ENCODE measurements around the gene PLXNA4. TPM values are rescaled to one million over a fixed set of nuclear protein-coding genes. Genes with fewer than 3 reads are reported as not detected.

Gene PLXNA4
- total RNA-seq, 1 experiment from 2014 or later, result 0.10 TPM

DNA sequence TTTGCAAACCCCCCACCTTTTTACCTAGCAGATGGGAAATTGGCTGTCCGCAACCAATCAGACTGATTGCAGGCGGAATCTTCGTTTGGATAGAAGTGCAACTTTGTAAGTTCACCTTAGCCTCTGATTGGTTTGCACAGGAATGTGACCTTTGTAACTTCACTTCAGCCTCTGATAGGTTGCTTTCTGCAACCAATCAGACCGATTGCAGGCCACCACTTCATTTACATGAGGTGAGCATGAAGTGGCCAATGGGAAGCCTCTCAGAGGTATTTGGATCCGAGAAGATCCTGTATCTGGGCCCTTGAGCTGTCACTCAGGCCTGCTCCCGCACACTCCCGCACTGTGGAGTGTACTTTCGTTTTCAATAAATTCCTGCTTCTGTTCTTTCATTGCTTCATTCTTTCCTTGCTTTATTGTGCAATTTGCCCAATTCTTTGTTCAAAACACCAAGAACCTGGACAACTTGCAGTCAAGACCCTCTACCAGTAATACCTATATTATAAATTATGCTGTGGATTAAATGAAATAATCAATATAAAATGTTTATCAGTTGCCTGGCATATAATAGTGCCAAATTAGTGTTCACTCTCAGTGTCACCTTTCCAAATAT lies 491.4 kb downstream of the PLXNA4 start:
- ChIA-PET CTCF (no interaction called here), POLR2A (no interaction called here)
- in situ Hi-C loops (cut with HindIII; ENCODE audit: low pct_unique_long_range_greater_than_20kb, low sequenced_read_pairs) (no loop called here), intact Hi-C loops (cut with micrococcal nuclease; ENCODE audit: unreplicated experiment) (no loop called here)
- H3K27me3 ChIP-seq (ENCODE audit: control insufficient read depth, insufficient read depth, low read length), result no peaks in the 10 kb centered on the region; the same call in 1 of the 2 replicates
- TF ChIP-seq TCF7L2 (IDR thresholded peaks at IDR 0.05; ENCODE audit: low read depth, low read length), result no peak
- TF ChIP-seq POLR2AphosphoS5 (IDR thresholded peaks at IDR 0.05; ENCODE audit: low read depth, low read length), result no peak
- TF ChIP-seq REST (IDR thresholded peaks at IDR 0.05; ENCODE audit: insufficient read depth in 1 of 2, low read depth in 2 of 2, low read length in 1 of 2), result no peak
- no peak for TF ChIP-seq SIN3A (IDR thresholded peaks at IDR 0.05; ENCODE audit: borderline replicate concordance, insufficient read depth, low read depth, low read length)
- TF ChIP-seq, protein P1, sequence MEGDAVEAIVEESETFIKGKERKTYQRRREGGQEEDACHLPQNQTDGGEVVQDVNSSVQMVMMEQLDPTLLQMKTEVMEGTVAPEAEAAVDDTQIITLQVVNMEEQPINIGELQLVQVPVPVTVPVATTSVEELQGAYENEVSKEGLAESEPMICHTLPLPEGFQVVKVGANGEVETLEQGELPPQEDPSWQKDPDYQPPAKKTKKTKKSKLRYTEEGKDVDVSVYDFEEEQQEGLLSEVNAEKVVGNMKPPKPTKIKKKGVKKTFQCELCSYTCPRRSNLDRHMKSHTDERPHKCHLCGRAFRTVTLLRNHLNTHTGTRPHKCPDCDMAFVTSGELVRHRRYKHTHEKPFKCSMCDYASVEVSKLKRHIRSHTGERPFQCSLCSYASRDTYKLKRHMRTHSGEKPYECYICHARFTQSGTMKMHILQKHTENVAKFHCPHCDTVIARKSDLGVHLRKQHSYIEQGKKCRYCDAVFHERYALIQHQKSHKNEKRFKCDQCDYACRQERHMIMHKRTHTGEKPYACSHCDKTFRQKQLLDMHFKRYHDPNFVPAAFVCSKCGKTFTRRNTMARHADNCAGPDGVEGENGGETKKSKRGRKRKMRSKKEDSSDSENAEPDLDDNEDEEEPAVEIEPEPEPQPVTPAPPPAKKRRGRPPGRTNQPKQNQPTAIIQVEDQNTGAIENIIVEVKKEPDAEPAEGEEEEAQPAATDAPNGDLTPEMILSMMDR (IDR thresholded peaks at IDR 0.05), result no peak
- no peak for ATAC-seq
- no TSS peak for BruUV-seq (replicated peaks)
- H3K27ac ChIP-seq (ENCODE audit: low read length), result no peak overlapping the region
- H3K36me3 ChIP-seq (ENCODE audit: control insufficient read depth, insufficient read depth, low read length), result no peaks in the 10 kb centered on the region
- no peak overlapping the region for H3K4me3 ChIP-seq (ENCODE audit: low read depth in 2 of 2, low read length in 2 of 2)
- no peak for DNase-seq (ENCODE audit: low read depth, low spot score)
- H3K4me1 ChIP-seq (ENCODE audit: control insufficient read depth, insufficient read depth, low read length), result no peaks in the 10 kb centered on the region
- no peaks in the 10 kb centered on the region for H3K9me3 ChIP-seq (ENCODE audit: control insufficient read depth, insufficient read depth, low read depth, low read length)

GRCh38 chr7:132083537-132084123 lies 492.6 kb downstream of the PLXNA4 start:
- intact Hi-C loops (cut with micrococcal nuclease; ENCODE audit: unreplicated experiment) (no loop called here), in situ Hi-C loops (cut with HindIII; ENCODE audit: low pct_unique_long_range_greater_than_20kb, low sequenced_read_pairs) (no loop called here)
- POLR2A ChIA-PET, result no interaction called here
- H3K27me3 ChIP-seq (ENCODE audit: control insufficient read depth, insufficient read depth, low read length), result no peaks in the 10 kb centered on the region; the same call in 1 of the 2 replicates
- CTCF ChIA-PET, result no interaction called here
- DNase-seq (ENCODE audit: low read depth, low spot score) (no peak), ATAC-seq (no peak)
- H3K9me3 ChIP-seq (ENCODE audit: control insufficient read depth, insufficient read depth, low read depth, low read length), result no peaks in the 10 kb centered on the region
- no peak for TF ChIP-seq SIN3A (IDR thresholded peaks at IDR 0.05; ENCODE audit: borderline replicate concordance, insufficient read depth, low read depth, low read length)
- TF ChIP-seq REST (IDR thresholded peaks at IDR 0.05; ENCODE audit: insufficient read depth in 1 of 2, low read depth in 2 of 2, low read length in 1 of 2), result no peak
- TF ChIP-seq TCF7L2 (IDR thresholded peaks at IDR 0.05; ENCODE audit: low read depth, low read length), result no peak
- TF ChIP-seq POLR2AphosphoS5 (IDR thresholded peaks at IDR 0.05; ENCODE audit: low read depth, low read length), result no peak
- TF ChIP-seq, protein P1 (IDR thresholded peaks at IDR 0.05), result no peak
- no peak overlapping the region for H3K27ac ChIP-seq (ENCODE audit: low read length)
- no peaks in the 10 kb centered on the region for H3K4me1 ChIP-seq (ENCODE audit: control insufficient read depth, insufficient read depth, low read length)
- no TSS peak for BruUV-seq (replicated peaks)
- no peak overlapping the region for H3K4me3 ChIP-seq (ENCODE audit: low read depth in 2 of 2, low read length in 2 of 2)
- H3K36me3 ChIP-seq (ENCODE audit: control insufficient read depth, insufficient read depth, low read length), result no peaks in the 10 kb centered on the region

All from Panc1 (cell line).